CD14-positive monocyte (primary cell): ENCODE measurements around the gene RPUSD3. TPM values are rescaled to one million over a fixed set of nuclear protein-coding genes. Genes with fewer than 3 reads are reported as not detected.
A peak's percentile ranks its signal among the peaks of the same experiment; 100 is the strongest.

ENCODE experiments used
- DNase-seq, 3 donors: peaks; one replicate each; pipeline ENCODE4 v3.0.0-alpha.2; 2011 to 2022
- H2AFZ ChIP-seq: 2 replicates; pipeline ENCODE4 v1.6.0; 2012; ENCODE audit warnings: mild to moderate bottlenecking, low read depth, low read length, inconsistent platforms; ENCODE audit not compliant: insufficient read depth, poor library complexity, severe bottlenecking
- H3K27ac ChIP-seq, 2 donors: 1 replicate in 1 of 2; 2 replicates in 1 of 2; pipeline ENCODE4 v1.5.1; 2012 to 2013; ENCODE audit warnings: low read length in 2 of 2, control low read depth in 1 of 2, inconsistent platforms in 1 of 2, low read depth in 1 of 2, mild to moderate bottlenecking in 1 of 2
- H3K27me3 ChIP-seq, 2 donors: one replicate each; pipeline versions ENCODE4 v1.6.0 to v1.6.1; 2011 to 2013; ENCODE audit warnings: low read length in 2 of 2; ENCODE audit not compliant: control insufficient read depth in 2 of 2, insufficient read depth in 2 of 2
- H3K36me3 ChIP-seq, 2 donors: replicated peaks in 1 of 2; 1 replicate in 1 of 2; 2 replicates in 1 of 2; pipeline versions ENCODE4 v1.5.1 to v1.6.1; 2012 to 2013; ENCODE audit warnings: low read length in 2 of 2, control low read depth in 1 of 2, inconsistent platforms in 1 of 2, mild to moderate bottlenecking in 1 of 2; ENCODE audit not compliant: insufficient read depth in 2 of 2, control insufficient read depth in 1 of 2
- H3K4me1 ChIP-seq, 2 donors: 1 replicate in 1 of 2; 2 replicates in 1 of 2; pipeline versions ENCODE4 v1.5.1 to v1.6.1; 2012 to 2013; ENCODE audit warnings: low read length in 2 of 2, control low read depth in 1 of 2, inconsistent platforms in 1 of 2, mild to moderate bottlenecking in 1 of 2, moderate library complexity in 1 of 2; ENCODE audit not compliant: insufficient read depth in 2 of 2, control insufficient read depth in 1 of 2
- H3K4me2 ChIP-seq: replicated peaks from 2 replicates; pipeline ENCODE3; 2012; ENCODE audit warnings: low read length, moderate library complexity, mild to moderate bottlenecking; ENCODE audit not compliant: poor library complexity, severe bottlenecking; ENCODE audit errors: extremely low read depth
- H3K4me3 ChIP-seq, 3 experiments: fragments of 200-600 bp in 1 of 3; sonication (generic) in 1 of 3; replicated peaks in 1 of 3; 1 replicate in 2 of 3; 2 replicates in 1 of 3; pipeline ENCODE4 v1.5.1; 2011 to 2013; ENCODE audit warnings: low read length in 3 of 3, mild to moderate bottlenecking in 3 of 3, control low read depth in 2 of 3, low read depth in 2 of 3, inconsistent platforms in 1 of 3, moderate library complexity in 1 of 3
- H3K79me2 ChIP-seq: 2 replicates; pipeline ENCODE4 v1.6.0; 2012; ENCODE audit warnings: mild to moderate bottlenecking, control low read depth, inconsistent platforms, low read length, moderate library complexity; ENCODE audit not compliant: insufficient read depth
- H3K9ac ChIP-seq: 2 replicates; pipeline ENCODE4 v1.6.0; 2017; ENCODE audit warnings: low read length, mild to moderate bottlenecking; ENCODE audit not compliant: insufficient read depth, poor library complexity, severe bottlenecking
- H3K9me3 ChIP-seq, 2 donors: replicated peaks in 1 of 2; 1 replicate in 1 of 2; 2 replicates in 1 of 2; pipeline versions ENCODE4 v1.5.1 to v1.6.1; 2012 to 2013; ENCODE audit warnings: low read length in 2 of 2, control low read depth in 1 of 2; ENCODE audit not compliant: control insufficient read depth in 1 of 2, insufficient read depth in 1 of 2
- H4K20me1 ChIP-seq: 2 replicates; pipeline ENCODE4 v1.6.0; 2012; ENCODE audit warnings: mild to moderate bottlenecking, low read length, control low read depth, moderate library complexity; ENCODE audit not compliant: insufficient read depth
- H3K27ac Mint-ChIP-seq, 7 donors: one replicate each; pipeline ENCODE4 v1.8.0; 2020; ENCODE audit warnings: mild to moderate bottlenecking in 7 of 7, mixed read lengths in 7 of 7, moderate library complexity in 6 of 7, inconsistent platforms in 2 of 7
- H3K27me3 Mint-ChIP-seq, 3 donors: one replicate each; pipeline ENCODE4 v1.8.0; 2021 to 2022; ENCODE audit warnings: low read depth in 3 of 3, mild to moderate bottlenecking in 3 of 3, mixed read lengths in 3 of 3, moderate library complexity in 3 of 3, inconsistent platforms in 1 of 3
- H3K36me3 Mint-ChIP-seq, 2 donors: one replicate each; pipeline ENCODE4 v1.8.0; 2020; ENCODE audit warnings: mixed read lengths in 2 of 2, inconsistent platforms in 1 of 2, mild to moderate bottlenecking in 1 of 2
- H3K4me1 Mint-ChIP-seq: one replicate; pipeline ENCODE4 v1.8.0; 2020; ENCODE audit warnings: mild to moderate bottlenecking, mixed read lengths
- H3K4me3 Mint-ChIP-seq, 2 donors: one replicate each; pipeline ENCODE4 v1.8.0; 2020; ENCODE audit warnings: mild to moderate bottlenecking in 2 of 2, mixed read lengths in 2 of 2, moderate library complexity in 1 of 2
- H3K9me3 Mint-ChIP-seq, 7 donors: one replicate each; pipeline ENCODE4 v1.8.0; 2020 to 2022; ENCODE audit warnings: mixed read lengths in 7 of 7, mild to moderate bottlenecking in 6 of 7, moderate library complexity in 6 of 7, inconsistent platforms in 2 of 7
- CTCF ChIP-seq: fragments of 200-600 bp; IDR thresholded peaks from one replicate; pipeline ENCODE4 v1.8.0; 2022; ENCODE audit warnings: antibody characterized with exemption, mild to moderate bottlenecking
- WGBS: methylation state at CpG from one replicate; pipeline ENCODE4 v1.1.5; 2013; ENCODE audit warnings: missing lambda C conversion rate; ENCODE audit not compliant: insufficient coverage; 5-methylcytosine and 5-hydroxymethylcytosine counted together
- intact Hi-C, 2 donors: fragments of 100-400 bp; cut with micrococcal nuclease; formaldehyde crosslinking; loops; one replicate each; pipeline versions ENCODE4 v1.15.0 to v1.15.1; 2023
- polyA plus RNA-seq, 3 donors: library from polyadenylated mRNA; depleted of rRNA in 1 of 3; unstranded in 2 of 3; stranded (reverse) in 1 of 3; fragments of 300-500 nt in 2 of 3; fragments of >200 nt in 1 of 3; fragmentation: Illumina TruSeq in 2 of 3; gene quantifications; 1 replicate in 2 of 3; 2 replicates in 1 of 3; pipeline ENCODE4 v1.2.3, GENCODE V29; 2012 to 2021

RPUSD3 gene
- polyA plus RNA-seq, 3 donors, result 42.6 to 51.5 (median 43.4) TPM

- Histone ChIP-seq H3K9ac (no peak overlapping the region), H4K20me1 (peaks cover 29% of the 10 kb centered on the region), H3K27me3 (no peaks in the 10 kb centered on the region), H3K9me3 (no peaks in the 10 kb centered on the region), H3K4me2 (peak overlapping the region; percentile 86), H3K79me2 (peaks cover 68% of the 10 kb centered on the region), H3K4me1 (peaks cover 39 to 42% of the 10 kb centered on the region in 2 donors), H3K4me3 (peak overlapping the region in 1 of 3 experiments; percentile 96), H3K36me3 (peaks cover 27 to 50% of the 10 kb centered on the region in 2 donors), H2AFZ (no peak overlapping the region), H3K27ac (peak overlapping the region in 1 of 2 donors; percentile 97)
- H3K9me3 Mint-ChIP-seq, result peaks cover 0 to 4% (median 0%) of the 10 kb centered on the region in 7 donors
- DNase-seq, result no peak
- peaks cover 0 to 1% (median 0%) of the 10 kb centered on the region in 3 donors for H3K27me3 Mint-ChIP-seq
- peaks cover 42% of the 10 kb centered on the region for H3K4me1 Mint-ChIP-seq
- intact Hi-C loops, result loop anchor here (5.0 to 10.0 kb wide), 5 partner anchors 51 to 146 kb away; partner anchors contain the start of genes MTMR14 (in 2 of the 2), RPUSD3 (in 2 of the 2) and BRPF1 (in 1 of the 2)
- no peak for TF ChIP-seq CTCF
- H3K4me3 Mint-ChIP-seq, result peak overlapping the region in 1 of 2 donors; percentile 93
- WGBS, result 99% methylated on average over 9 of the region's 11 CpGs
- peaks cover 34 to 60% of the 10 kb centered on the region in 2 donors for H3K36me3 Mint-ChIP-seq
- peak overlapping the region in 5 of 7 donors; percentile 6 to 100 (median 62) for H3K27ac Mint-ChIP-seq
These were observed 52.7 kb downstream of the RPUSD3 start for GRCh38 chr3:9791127-9791526.

Other genes with a start within 250 kb of the RPUSD3 start
- gene MTMR14, start 194.5 kb downstream of the RPUSD3 start, polyA plus RNA-seq, result 100 to 1,000 TPM; 126 to 174 (median 167) TPM
- gene CPNE9, start 140.2 kb downstream of the RPUSD3 start, polyA plus RNA-seq, result under 1 TPM in 2 of 3 donors, not detected in 1; 0.51 to 0.55 TPM
- 10 to 100 TPM in 2 of 3 donors, 1 to 10 TPM in 1; 5.1 to 22.5 (median 10.4) TPM for gene BRPF1, start 112.3 kb downstream of the RPUSD3 start, polyA plus RNA-seq
- 10 to 100 TPM; 17.4 to 21.9 (median 20.5) TPM for gene OGG1, start 94.1 kb downstream of the RPUSD3 start, polyA plus RNA-seq
- 100 to 1,000 TPM; 106 to 137 (median 118) TPM for gene CAMK1, start 74.1 kb downstream of the RPUSD3 start, polyA plus RNA-seq
- gene TADA3, start 51.5 kb downstream of the RPUSD3 start, polyA plus RNA-seq, result 10 to 100 TPM; 36.1 to 47.2 (median 46.9) TPM
- 100 to 1,000 TPM; 211 to 390 (median 389) TPM for gene ARPC4, start 50.9 kb downstream of the RPUSD3 start, polyA plus RNA-seq
- 100 to 1,000 TPM in 1 of 3 donors, 1 to 10 TPM in 2; 1.1 to 196 (median 1.8) TPM for gene TTLL3, start 33.7 kb downstream of the RPUSD3 start, polyA plus RNA-seq
- under 1 TPM in 1 of 3 donors, not detected in 2; 0.08 TPM for gene CIDEC, start 36.2 kb upstream of the RPUSD3 start, polyA plus RNA-seq
- 10 to 100 TPM; 17.3 to 56.3 (median 49.8) TPM for gene JAGN1, start 46.6 kb upstream of the RPUSD3 start, polyA plus RNA-seq
- gene IL17RE, start 58.8 kb upstream of the RPUSD3 start, polyA plus RNA-seq, result under 1 TPM in 1 of 3 donors, not detected in 2; 0.27 TPM
- gene IL17RC, start 73.1 kb upstream of the RPUSD3 start, polyA plus RNA-seq, result 10 to 100 TPM in 1 of 3 donors, 1 to 10 TPM in 2; 8.3 to 17.9 (median 9.3) TPM
- 10 to 100 TPM; 16.1 to 23.4 (median 19.2) TPM for gene CRELD1, start 89.8 kb upstream of the RPUSD3 start, polyA plus RNA-seq
- gene PRRT3, start 108.4 kb upstream of the RPUSD3 start, polyA plus RNA-seq, result under 1 TPM; 0.11 to 0.57 (median 0.31) TPM
- gene EMC3, start 142.8 kb upstream of the RPUSD3 start, polyA plus RNA-seq, result 100 to 1,000 TPM in 2 of 3 donors, 10 to 100 TPM in 1; 99.9 to 111 (median 105) TPM
- 10 to 100 TPM in 1 of 3 donors, 1 to 10 TPM in 2; 1.3 to 11.6 (median 2.4) TPM for gene FANCD2, start 182.4 kb upstream of the RPUSD3 start, polyA plus RNA-seq